Fibroblast of skin of abdomen (primary cell): ENCODE data around the gene TBCD.
"Not testable (repeated sequence)": the region's sequence is repeated elsewhere in the genome, so short reads cannot be mapped to it uniquely, and the experiment has no call there.

Experiments
- DNase-seq: peaks from one replicate; pipeline ENCODE4 v3.0.0-alpha.2; 2013

TBCD gene

DNA sequence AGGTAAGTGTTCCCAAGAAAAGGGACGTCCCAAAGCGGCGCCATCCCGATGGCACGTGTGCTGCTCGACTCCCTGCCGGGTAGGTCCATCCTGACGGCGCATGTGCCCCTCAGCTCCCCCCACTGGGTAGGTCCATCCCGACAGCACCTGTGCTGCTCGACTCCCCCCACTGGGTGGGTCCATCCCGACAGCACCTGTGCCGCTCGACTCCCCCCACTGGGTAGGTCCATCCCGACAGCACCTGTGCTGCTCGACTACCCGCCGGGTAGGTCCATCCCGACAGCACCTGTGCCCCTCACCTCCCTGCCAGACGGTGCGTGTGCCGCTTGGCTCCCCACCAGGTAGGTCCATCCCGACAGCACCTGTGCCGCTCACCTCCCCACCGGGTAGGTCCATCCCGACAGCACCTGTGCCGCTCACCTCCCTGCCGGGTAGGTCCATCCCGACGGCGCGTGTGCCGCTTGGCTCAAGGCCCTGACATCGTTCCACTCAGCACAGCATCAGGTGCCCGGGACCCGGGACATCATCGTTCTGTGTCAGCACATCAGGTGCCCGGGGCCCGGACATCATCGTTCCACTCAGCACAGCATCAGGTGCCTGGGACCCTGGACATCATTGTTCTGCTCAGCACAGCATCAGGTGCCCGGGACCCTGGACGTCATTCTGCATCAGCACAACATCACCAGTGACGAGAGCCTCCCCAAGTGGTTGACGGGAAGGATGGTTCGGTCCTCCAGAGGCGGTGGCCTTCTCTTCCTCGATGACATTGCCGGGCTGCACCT, 22.2 kb upstream of the TBCD start:
- DNase-seq: no peak

DNA sequence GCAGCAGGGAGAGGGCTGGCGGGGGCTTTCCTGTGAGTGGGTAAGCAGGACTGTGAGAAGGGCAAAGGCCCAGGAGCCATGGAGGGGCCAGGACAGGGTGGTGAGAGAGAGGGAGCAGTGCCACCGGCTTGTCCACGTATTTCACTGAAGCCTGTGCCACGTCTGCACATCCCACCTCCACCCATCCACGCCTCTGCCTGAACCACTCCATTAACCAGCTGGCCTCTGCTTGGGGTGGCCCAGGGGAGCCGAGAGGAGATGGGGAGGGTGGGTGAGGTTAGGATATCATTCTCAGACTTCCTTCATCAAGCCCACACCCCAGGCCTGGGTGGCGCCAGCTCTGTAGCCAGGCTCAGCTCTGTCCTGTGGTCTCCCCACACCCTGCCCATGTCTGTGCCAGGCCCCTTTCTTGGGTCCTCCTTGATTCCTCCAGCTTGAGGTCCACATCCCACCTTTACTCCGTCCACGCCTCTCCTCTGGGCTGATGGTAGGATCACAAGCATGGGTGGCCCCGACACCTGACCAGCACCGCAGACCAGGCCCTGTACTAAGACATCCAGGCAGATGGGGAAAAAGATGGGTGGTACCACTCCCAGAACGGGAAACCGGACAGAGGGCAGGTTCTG, 19.6 kb upstream of the TBCD start:
- no peak for DNase-seq

DNA sequence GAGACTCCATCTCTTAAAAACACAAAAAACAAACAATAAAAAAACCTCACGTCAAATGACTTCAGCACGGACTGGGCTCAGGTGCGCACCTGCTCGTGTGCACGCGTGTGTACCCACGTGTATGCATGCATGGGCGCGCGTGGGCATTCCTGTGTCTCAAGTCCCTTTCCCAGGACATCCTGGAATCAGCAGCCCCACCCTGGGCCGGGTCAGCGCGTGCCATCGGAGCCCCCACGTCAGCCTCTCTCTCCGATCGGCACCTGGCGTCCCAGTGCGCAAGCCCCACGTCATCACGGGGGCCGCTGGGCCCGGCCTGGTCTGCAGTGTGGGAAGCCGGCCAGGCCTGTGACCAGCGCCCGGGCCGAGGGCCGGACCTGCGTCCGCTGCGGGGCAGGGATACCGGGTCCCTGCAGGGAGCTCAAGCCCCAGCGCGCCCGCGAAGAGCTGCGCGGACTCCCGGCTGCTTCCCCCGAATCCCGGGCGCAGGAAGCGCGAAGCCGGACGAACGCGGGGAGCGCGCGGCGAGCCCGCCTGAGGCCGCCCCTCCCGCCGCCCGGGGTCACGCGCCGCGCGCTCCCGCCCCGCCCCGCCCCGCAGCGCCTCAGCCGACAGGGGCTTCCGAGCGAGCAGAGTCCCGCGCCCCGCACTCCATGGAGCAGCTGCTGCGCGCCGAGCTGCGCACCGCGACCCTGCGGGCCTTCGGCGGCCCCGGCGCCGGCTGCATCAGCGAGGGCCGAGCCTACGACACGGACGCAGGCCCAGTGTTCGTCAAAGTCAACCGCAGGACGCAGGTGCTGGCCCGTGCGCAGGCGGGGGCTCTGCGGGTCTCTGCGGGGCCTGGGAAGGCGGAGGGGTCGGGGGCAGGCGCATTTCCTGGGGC, 16.6 kb upstream of the TBCD start, which contains the start of gene FN3K:
FN3K (plus strand) TSS at position 629 of the 880 bp plus-strand sequence; CDS start at position 651, 22 bp downstream.
- DNase-seq: peak; percentile 44

DNA sequence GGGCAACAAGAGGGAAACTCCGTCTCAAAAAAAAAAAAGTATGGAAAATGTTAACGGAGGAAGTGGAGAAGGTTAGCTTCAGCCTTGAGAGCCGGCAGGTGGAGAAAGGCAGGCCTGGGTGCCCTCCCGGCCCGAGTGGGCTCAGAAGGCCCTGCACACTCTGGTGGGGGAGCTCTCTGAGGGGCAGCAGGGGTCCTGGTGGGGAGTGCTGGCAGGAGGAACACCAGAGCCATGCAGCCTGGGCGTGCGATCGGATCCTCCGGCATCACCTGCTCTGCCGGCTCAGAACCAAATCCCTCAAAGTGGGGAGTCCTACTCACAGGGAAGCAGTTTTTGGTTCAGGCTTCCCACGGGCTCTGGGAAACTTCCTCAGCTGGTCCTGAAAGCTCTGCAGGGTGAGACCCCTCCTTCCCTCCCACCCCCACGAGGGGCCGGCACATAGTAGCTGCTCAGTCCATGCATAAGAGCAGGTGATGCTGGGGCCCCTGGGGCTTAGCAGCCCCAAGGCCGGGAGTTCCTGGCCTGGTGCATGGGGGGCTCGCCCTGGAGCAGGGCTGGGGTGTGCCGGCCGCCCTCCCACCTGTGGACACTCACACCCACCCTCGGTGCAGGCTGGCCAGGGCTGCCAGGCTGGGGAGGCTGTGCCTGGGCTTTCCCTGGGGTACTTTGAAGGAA, 15.2 kb upstream of the TBCD start:
- no peak for DNase-seq

DNA sequence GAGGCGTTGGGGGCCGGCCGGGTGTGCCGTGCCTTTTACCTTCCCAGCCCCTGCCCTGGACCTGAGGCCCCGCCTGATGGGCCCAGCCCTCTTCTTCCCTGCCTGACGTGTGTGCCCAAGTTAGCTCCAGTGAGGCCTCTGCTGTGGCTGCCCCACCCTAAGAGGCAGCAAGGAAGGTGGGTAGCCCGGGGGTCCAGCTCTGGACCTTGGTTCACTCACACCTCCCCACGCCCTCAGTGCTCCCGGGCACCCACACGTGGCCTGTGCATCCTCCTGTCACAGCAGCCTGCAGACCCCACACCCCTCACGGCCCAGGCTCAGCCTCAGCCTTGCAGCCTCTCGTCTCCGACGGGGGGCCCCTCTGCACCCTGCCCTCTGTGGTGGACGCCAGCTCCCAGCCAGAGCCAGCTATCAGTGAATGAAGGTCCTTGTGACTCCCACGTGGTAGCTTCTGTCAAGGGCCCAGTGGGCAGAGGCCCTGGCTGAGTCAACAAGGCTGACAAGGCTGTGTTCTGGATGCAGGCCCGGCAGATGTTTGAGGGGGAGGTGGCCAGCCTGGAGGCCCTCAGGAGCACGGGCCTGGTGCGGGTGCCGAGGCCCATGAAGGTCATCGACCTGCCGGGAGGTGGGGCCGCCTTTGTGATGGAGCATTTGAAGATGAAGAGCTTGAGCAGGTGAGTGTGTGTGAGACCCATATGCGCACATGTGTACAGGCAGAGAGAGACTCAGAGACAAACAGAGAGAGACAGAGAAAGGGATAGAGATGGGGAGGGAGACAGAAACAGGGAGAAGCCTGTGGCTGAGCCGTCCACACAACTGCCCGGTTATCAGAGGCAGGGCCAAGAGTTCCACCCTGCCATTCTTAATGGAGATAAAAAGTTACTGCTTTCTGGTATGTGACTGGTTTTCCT, 13.6 kb upstream of the TBCD start:
- no peak for DNase-seq

DNA sequence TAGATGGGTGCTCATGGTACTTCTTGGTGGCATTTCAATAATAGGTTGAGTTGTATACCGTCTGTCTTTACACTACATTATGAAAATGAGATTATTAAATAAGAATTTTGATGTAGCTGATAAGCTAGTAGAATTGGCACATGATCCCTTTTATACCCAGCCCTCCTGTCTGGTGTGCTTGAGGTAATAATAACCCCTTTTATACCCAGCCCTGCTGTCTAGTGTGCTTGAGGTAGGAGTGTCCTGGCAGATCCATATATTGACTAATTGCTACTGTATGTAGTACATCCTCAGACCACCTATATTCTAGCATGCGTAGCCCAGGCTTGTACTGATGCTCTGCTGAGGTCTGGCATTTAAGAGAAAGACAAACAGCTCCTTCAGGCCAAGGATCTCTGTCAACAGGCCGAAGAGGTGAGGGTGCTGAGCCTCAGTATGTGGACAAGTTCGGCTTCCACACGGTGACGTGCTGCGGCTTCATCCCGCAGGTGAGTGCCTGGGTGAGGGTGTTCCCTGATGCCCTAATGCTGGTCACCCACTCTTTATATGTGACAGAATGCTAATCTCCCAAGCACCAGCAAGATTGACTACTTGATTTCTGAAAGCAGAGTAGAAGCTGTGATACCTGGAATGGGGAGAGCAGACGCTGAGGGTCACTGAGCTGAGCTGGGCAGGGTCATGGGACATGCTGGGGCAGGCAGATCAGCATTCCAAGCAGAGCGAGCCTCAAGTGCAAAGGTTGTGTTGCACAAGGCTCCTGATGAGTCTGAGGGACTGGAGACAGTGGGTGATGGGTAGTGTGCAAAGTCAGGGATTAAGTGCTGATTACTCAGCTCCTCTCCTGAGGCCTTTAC, 10.7 kb upstream of the TBCD start:
- no peak for DNase-seq

DNA sequence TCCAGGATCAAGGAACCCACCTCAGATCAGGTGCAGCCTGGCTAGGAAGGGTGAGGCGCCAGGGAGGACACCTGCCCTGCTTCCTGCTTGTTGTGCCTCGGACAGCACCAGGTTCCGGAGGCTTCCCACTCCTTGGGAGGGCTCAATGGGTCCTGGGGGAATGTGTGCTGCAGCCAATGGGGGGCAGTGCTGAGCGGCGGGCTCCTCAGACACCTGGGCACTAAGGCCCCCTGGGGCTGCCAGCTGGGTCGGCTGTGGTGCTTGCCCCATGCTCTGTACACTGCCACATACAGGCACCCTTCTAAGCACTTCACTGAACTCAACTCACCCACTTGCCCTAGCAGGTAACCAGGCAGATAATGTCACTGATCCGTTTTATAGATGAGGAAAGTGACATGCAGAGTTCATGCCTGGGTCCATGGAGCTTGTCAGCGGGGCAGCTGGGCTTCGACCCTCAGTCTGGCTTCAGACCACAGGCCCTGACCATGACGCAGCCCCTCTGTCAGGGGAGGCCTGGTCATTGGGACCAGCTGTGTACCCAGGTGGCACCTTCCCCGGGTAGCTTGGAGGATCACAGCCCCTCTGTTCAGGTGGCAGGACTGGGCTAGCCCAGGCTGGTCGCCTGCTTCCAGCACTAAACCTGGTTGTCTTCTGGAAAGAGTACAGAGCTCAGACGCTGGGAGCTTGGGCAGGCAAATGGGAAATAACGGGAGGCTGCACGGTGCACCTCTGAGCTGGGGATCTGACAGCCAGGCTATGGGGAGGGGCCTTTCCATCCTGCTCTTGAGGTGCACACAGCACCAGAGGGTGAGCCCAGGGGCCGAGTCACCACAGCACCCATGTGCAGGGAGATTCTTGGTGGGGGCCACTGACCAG, 8.3 kb upstream of the TBCD start:
- no peak for DNase-seq

DNA sequence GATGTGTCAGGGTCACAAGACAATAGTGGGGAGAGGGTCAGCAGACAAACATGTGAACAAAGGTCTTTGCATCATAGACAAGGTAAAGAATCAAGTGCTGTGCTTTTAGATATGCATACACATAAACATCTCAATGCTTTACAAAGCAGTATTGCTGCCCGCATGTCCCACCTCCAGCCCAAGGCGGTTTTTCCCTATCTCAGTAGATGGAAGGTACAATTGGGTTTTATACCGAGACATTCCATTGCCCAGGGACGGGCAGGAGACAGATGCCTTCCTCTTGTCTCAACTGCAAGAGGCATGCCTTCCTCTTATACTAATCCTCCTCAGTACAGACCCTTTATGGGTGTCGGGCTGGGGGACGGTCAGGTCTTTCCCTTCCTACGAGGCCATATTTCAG, 7.1 kb upstream of the TBCD start:
- DNase-seq: not testable (repeated sequence)

DNA sequence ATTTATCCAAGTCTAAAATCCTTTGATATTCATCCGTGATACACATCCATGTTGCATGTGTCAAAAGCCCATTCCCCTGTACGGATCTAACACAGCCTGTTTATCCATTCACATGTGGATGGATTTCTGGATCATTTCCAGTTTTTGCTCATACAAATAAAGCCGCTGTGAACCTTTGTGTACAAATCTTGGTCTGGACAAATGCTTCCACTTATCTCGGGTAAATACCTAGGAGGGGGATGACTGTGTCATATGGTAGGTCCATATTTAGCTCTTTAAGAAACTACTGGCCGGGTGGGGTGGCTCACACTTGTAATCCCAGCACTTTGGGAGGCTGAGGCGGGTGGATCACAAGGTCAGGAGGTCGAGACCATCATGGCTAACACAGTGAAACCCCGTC, 6.3 kb upstream of the TBCD start:
- DNase-seq: no peak

DNA sequence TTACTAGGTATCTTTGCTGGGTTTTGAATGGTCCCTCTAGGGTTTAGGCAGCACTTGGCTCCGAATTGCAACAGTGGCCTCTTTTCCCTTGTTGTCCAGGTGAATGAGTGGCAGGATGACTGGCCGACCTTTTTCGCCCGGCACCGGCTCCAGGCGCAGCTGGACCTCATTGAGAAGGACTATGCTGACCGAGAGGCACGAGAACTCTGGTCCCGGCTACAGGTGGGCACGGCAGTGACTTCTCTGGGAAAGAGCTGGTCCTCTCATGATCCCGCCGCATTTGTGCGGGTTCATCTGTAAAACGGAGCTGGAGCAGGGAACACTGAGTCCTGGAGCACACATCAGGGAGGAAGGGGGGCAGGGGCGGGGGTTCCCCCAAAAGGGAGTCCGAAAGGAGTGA, 3.1 kb upstream of the TBCD start:
- no peak for DNase-seq

DNA sequence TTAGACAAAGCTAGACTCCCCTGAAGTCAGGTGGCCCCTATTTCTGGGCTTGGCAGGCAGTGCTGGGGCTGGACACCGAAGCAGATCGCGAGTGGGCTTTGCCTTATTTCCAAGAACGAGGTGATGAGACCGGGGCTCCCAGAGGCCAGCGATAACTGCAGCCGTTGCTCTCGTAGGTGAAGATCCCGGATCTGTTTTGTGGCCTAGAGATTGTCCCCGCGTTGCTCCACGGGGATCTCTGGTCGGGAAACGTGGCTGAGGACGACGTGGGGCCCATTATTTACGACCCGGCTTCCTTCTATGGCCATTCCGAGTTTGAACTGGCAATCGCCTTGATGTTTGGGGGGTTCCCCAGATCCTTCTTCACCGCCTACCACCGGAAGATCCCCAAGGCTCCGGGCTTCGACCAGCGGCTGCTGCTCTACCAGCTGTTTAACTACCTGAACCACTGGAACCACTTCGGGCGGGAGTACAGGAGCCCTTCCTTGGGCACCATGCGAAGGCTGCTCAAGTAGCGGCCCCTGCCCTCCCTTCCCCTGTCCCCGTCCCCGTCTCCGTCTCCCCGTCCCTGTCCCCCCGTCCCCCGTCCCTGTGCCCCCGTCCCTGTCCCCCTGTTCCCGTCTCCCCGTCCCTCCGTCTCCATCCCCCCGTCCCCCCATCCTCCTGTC, 1.5 kb upstream of the TBCD start:
- DNase-seq: no peak

DNA sequence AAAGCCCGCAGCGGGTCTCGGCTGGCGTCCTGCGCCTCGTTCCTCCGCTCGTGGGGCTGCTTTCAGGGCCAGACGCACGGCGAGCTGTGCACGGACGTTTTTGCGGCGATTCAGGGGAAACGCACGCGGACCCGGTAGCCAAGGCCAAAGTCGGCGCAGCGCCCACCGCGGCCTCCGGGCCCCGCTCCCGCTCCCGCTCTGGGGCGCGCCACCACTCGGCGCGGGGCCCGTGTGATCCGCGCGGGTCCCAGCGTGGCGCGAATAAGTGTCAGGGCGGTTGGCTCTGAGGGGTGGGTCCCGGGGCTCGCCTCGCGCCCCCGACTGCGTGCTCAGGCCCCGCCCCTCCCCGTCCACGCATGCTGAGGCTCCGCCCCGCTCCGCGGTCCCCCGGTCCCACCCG, 694 bp upstream of the TBCD start:
- no peak for DNase-seq

DNA sequence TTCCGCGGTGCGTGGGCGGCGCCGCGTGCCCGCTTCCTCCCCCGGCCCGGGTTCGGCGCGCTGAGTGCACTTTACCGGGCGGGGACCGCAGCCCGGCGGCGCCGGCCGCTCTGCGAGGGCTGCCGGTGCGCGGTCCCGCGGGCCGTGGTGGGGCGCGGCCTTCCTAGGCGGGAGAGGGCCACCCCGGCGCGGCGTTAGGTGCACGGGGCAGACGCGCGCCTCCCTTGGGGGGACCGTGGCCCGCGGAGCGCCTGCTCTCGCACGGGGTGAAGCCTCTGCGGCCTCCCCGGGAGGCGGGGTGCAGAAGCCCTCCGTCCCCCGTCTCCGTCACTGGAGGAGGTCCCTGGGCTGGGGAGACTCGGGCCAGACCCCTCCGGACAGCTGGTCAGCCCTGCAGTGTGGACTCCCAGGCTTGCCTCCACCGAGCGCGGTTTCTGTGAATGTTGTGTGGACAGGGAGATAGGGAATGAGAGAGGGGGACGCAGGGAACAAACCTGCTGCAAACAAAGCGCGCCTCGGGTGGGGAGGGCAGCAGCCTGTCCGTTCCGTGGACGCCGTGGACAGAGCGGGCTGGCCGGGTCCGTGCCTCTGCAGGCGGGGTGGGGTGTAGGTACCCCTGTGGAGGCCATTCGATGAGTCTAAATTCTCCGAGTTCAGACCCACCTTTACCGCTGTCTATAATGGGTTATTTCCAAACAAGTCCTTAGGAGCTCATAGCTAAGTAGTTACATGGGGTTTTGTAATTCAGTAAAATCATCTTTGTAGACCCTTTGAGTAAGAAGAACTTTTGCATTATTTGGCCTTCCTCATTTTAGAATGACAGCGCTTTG, 721 bp downstream of the TBCD start:
- DNase-seq: no peak

DNA sequence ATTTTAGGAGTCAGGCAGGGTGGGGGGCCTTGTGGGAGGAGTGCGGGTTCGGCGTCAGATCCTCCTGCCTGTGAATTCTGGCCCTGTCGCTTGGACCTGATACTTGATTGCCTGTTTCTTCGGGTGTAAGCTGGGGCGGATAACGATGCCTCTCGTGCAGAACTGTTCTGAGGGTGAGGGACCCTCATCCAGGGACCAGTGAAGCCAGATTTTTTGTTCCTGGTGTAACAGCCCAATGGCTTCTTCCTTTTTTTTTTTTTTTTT, 1.3 kb downstream of the TBCD start:
- DNase-seq: no peak

DNA sequence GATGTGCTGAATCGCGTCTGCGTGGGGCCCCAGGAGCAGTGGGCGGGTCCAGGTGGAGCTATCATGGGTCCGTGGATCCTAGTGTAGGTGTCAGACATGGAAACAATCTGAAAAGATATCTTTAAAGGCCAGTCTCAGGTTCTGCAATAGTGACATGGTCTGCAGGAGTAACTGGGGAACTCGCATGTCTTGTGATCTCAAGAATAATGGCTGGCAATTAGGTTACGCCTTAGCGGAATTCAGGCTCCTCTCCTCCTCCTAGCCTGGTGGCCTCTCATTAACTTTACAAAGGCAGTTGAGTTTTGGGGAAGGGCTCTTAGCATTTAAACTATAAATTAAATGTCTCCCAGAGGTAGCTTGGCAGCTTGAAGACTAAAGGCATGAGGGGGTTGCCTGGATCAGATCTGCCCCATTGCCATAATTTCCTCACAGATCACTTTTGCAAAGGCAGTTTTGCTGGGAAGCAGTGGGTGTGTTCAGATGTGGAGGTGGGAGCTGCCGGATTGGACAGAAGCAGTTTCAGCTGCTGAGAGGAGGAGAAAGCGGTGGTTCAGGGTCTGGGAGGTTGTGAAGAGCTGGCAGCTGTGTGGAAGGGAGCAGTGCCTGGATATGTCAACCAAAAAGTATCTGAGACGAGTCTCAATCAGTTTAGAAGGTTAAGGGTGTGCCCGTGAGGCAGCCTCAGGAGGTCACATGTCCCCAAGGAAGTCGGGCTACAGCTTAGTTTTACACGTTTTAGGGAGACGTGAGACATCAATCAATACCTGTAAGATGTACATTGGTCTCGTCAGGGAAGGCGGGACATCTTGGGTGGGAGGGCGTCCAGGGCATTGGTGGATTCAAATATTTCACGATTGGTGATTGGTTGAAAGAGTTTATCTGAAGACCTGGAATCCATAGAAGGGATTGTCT, 2.7 kb downstream of the TBCD start:
- peak; percentile 14 for DNase-seq

DNA sequence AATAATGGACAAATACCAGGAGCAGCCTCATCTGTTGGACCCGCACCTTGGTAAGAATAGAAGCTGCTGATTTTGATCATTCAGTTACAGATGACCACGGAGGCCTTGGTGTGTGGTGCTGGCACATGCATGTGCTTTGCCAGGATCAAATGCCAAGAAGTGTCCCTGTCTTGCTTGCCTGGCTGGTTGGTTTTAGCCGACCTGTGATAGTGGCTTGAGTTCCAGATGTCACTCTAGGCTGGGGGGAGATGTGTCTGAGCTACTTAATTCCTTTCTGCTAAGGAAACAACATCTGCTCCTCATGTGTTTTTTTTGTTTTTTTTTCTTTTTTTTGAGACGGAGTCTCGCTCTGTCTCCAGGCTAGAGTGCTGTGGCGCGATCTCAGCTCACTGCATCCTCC, 4.3 kb downstream of the TBCD start:
- DNase-seq: no peak

DNA sequence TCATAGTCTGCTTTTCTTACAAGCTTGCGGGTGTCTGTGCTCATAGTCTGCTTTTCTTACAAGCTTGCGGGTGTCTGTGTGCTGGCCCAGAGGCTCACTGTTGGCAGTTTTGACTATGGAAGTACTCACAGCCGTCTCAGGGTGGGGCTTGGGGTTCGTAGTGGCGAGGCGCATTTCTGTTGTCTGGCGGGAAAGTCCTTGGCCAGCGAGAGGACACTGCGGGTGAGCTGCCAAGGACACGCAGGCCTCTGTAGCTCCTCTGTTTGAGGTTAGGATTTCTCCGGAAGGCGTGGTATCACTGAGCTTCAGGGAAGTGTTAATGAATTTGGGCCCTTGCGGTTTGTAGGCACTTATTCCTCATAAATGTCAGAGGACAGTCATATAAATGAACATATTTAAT, 13.5 kb downstream of the TBCD start:
- no peak for DNase-seq
